GM23248 (cell line): ENCODE data around the gene MVB12B.

Experiments used
- EZH2 ChIP-seq: fragments of 200-600 bp; sonication (generic); IDR thresholded peaks from 2 replicates; pipeline ENCODE4 v1.6.1; 2018; ENCODE audit warnings: antibody characterized with exemption, mild to moderate bottlenecking; ENCODE audit not compliant: insufficient read depth, poor library complexity, severe bottlenecking
- EZH2phosphoT487 ChIP-seq: fragments of 200-600 bp; sonication (generic); IDR thresholded peaks from 2 replicates; pipeline ENCODE4 v1.6.1; 2018; ENCODE audit warnings: antibody characterized with exemption, moderate library complexity, mild to moderate bottlenecking, low read depth; ENCODE audit not compliant: insufficient read depth

DNA sequence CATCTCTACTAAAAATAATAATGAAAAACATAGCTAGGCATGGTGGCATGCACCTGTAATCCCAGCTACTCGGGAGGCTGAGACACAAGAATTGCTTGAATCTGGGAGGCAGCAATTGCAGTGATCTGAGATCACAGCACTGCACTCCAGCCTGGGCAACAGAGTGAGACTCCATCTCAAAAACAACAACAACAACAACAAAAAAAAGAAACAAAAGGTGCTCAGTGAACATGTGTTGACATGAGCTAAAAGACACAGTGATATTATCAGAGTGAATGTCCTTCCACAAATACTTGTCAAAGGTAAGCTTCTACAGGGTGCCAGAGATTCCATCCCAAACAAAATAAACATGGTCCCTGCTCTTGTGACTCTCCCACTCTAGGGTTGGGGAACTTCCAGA, 211.9 kb downstream of the MVB12B start:
- TF ChIP-seq EZH2phosphoT487 (no peak), EZH2 (no peak)
